ENCODE results near the gene POU2AF1.

POU2AF1 gene

GRCh38 chr11:111387363-111387762 is 8.3 kb upstream of the POU2AF1 start:
- Histone ChIP-seq H3K36me3 (ENCODE audit: insufficient read depth, low read length) (no peaks in the 10 kb centered on the region), H3K4me3 (no peak overlapping the region), H3K27ac (no peak overlapping the region), H3K9ac (ENCODE audit: insufficient read length) (no peak overlapping the region), H3K9me3 (ENCODE audit: low read depth, low read length) (no peaks in the 10 kb centered on the region)
- DNase-seq (ENCODE audit: low read depth, low spot score), result no peak
- TF ChIP-seq FOXP2 (optimal IDR thresholded peaks at IDR 0.05; ENCODE audit: control extremely low read depth, extremely low read length, insufficient read depth) (no peak), POLR2AphosphoS5 (IDR thresholded peaks at IDR 0.05; ENCODE audit: borderline replicate concordance, low read depth, low read length) (no peak), EZH2 (IDR thresholded peaks at IDR 0.05) (no peak)

GRCh38 chr11:111386611-111387150 is 7.6 kb upstream of the POU2AF1 start:
- TF ChIP-seq EZH2 (IDR thresholded peaks at IDR 0.05) (no peak), POLR2AphosphoS5 (IDR thresholded peaks at IDR 0.05; ENCODE audit: borderline replicate concordance, low read depth, low read length) (no peak), FOXP2 (optimal IDR thresholded peaks at IDR 0.05; ENCODE audit: control extremely low read depth, extremely low read length, insufficient read depth) (no peak)
- no peaks in the 10 kb centered on the region for H3K36me3 ChIP-seq (ENCODE audit: insufficient read depth, low read length)
- H3K4me3 ChIP-seq, result no peak overlapping the region
- H3K27ac ChIP-seq, result no peak overlapping the region
- H3K9me3 ChIP-seq (ENCODE audit: low read depth, low read length), result no peaks in the 10 kb centered on the region
- DNase-seq (ENCODE audit: low read depth, low spot score), result no peak
- H3K9ac ChIP-seq (ENCODE audit: insufficient read length), result no peak overlapping the region

- no peak overlapping the region for H3K27ac ChIP-seq
- TF ChIP-seq FOXP2 (optimal IDR thresholded peaks at IDR 0.05; ENCODE audit: control extremely low read depth, extremely low read length, insufficient read depth) (no peak), EZH2 (IDR thresholded peaks at IDR 0.05) (no peak)
- DNase-seq (ENCODE audit: low read depth, low spot score), result no peak
- H3K9me3 ChIP-seq (ENCODE audit: low read depth, low read length), result no peaks in the 10 kb centered on the region
- no peak overlapping the region for H3K9ac ChIP-seq (ENCODE audit: insufficient read length)
- H3K36me3 ChIP-seq (ENCODE audit: insufficient read depth, low read length), result no peaks in the 10 kb centered on the region
- H3K4me3 ChIP-seq, result no peak overlapping the region
These were observed 5.4 kb upstream of the POU2AF1 start for GRCh38 chr11:111384494-111384893.

- H3K4me3 ChIP-seq, result no peak overlapping the region
- no peak overlapping the region for H3K9ac ChIP-seq (ENCODE audit: insufficient read length)
- no peak for TF ChIP-seq EZH2 (IDR thresholded peaks at IDR 0.05)
- TF ChIP-seq FOXP2 (optimal IDR thresholded peaks at IDR 0.05; ENCODE audit: control extremely low read depth, extremely low read length, insufficient read depth), result no peak
- TF ChIP-seq POLR2AphosphoS5 (IDR thresholded peaks at IDR 0.05; ENCODE audit: borderline replicate concordance, low read depth, low read length), result no peak
- H3K27ac ChIP-seq, result no peak overlapping the region
- no peaks in the 10 kb centered on the region for H3K36me3 ChIP-seq (ENCODE audit: insufficient read depth, low read length)
- no peaks in the 10 kb centered on the region for H3K9me3 ChIP-seq (ENCODE audit: low read depth, low read length)
- no peak for DNase-seq (ENCODE audit: low read depth, low spot score)
These were observed 3.4 kb upstream of the POU2AF1 start for GRCh38 chr11:111382451-111382850.

- no peak overlapping the region for H3K27ac ChIP-seq
- no peak for DNase-seq (ENCODE audit: low read depth, low spot score)
- H3K9me3 ChIP-seq (ENCODE audit: low read depth, low read length), result no peaks in the 10 kb centered on the region
- TF ChIP-seq EZH2 (IDR thresholded peaks at IDR 0.05), result no peak
- TF ChIP-seq FOXP2 (optimal IDR thresholded peaks at IDR 0.05; ENCODE audit: control extremely low read depth, extremely low read length, insufficient read depth), result no peak
- no peak for TF ChIP-seq POLR2AphosphoS5 (IDR thresholded peaks at IDR 0.05; ENCODE audit: borderline replicate concordance, low read depth, low read length)
- H3K4me3 ChIP-seq, result no peak overlapping the region
- no peak overlapping the region for H3K9ac ChIP-seq (ENCODE audit: insufficient read length)
- no peaks in the 10 kb centered on the region for H3K36me3 ChIP-seq (ENCODE audit: insufficient read depth, low read length)
These were observed 594 bp upstream of the POU2AF1 start for GRCh38 chr11:111379602-111380136.

- no peak for DNase-seq (ENCODE audit: low read depth, low spot score)
- no peaks in the 10 kb centered on the region for H3K9me3 ChIP-seq (ENCODE audit: low read depth, low read length)
- TF ChIP-seq FOXP2 (optimal IDR thresholded peaks at IDR 0.05; ENCODE audit: control extremely low read depth, extremely low read length, insufficient read depth), result no peak
- TF ChIP-seq POLR2AphosphoS5 (IDR thresholded peaks at IDR 0.05; ENCODE audit: borderline replicate concordance, low read depth, low read length), result no peak
- TF ChIP-seq EZH2 (IDR thresholded peaks at IDR 0.05), result no peak
- no peak overlapping the region for H3K4me3 ChIP-seq
- H3K9ac ChIP-seq (ENCODE audit: insufficient read length), result no peak overlapping the region
- no peak overlapping the region for H3K27ac ChIP-seq
- no peaks in the 10 kb centered on the region for H3K36me3 ChIP-seq (ENCODE audit: insufficient read depth, low read length)
These were observed 752 bp downstream of the POU2AF1 start for GRCh38 chr11:111378185-111378860.

GRCh38 chr11:111376181-111376871 is 2.7 kb downstream of the POU2AF1 start:
- no peak overlapping the region for H3K9ac ChIP-seq (ENCODE audit: insufficient read length)
- no peak overlapping the region for H3K27ac ChIP-seq
- no peaks in the 10 kb centered on the region for H3K9me3 ChIP-seq (ENCODE audit: low read depth, low read length)
- no peak for DNase-seq (ENCODE audit: low read depth, low spot score)
- no peak for TF ChIP-seq FOXP2 (optimal IDR thresholded peaks at IDR 0.05; ENCODE audit: control extremely low read depth, extremely low read length, insufficient read depth)
- no peak for TF ChIP-seq EZH2 (IDR thresholded peaks at IDR 0.05)
- no peak for TF ChIP-seq POLR2AphosphoS5 (IDR thresholded peaks at IDR 0.05; ENCODE audit: borderline replicate concordance, low read depth, low read length)
- H3K4me3 ChIP-seq, result no peak overlapping the region
- no peaks in the 10 kb centered on the region for H3K36me3 ChIP-seq (ENCODE audit: insufficient read depth, low read length)

- H3K36me3 ChIP-seq (ENCODE audit: insufficient read depth, low read length), result no peaks in the 10 kb centered on the region
- no peak overlapping the region for H3K27ac ChIP-seq
- TF ChIP-seq POLR2AphosphoS5 (IDR thresholded peaks at IDR 0.05; ENCODE audit: borderline replicate concordance, low read depth, low read length) (no peak), FOXP2 (optimal IDR thresholded peaks at IDR 0.05; ENCODE audit: control extremely low read depth, extremely low read length, insufficient read depth) (no peak), EZH2 (IDR thresholded peaks at IDR 0.05) (no peak)
- H3K9me3 ChIP-seq (ENCODE audit: low read depth, low read length), result no peaks in the 10 kb centered on the region
- no peak overlapping the region for H3K9ac ChIP-seq (ENCODE audit: insufficient read length)
- no peak for DNase-seq (ENCODE audit: low read depth, low spot score)
- H3K4me3 ChIP-seq, result no peak overlapping the region
These were observed 5.5 kb downstream of the POU2AF1 start for GRCh38 chr11:111373590-111373989.
